Activated CD8-positive, alpha-beta T cell treated with anti-CD3 and anti-CD28 coated beads for 36 hours (primary cell): ENCODE results near the gene FLOT1. TPM values are rescaled to one million over a fixed set of nuclear protein-coding genes. Genes with fewer than 3 reads are reported as not detected.
"Not testable (repeated sequence)": the region's sequence is repeated elsewhere in the genome, so short reads cannot be mapped to it uniquely, and the experiment has no call there.

Source experiments
- ATAC-seq: fragments of 200-7000 bp; cut with Tn5 transposase; one replicate; pipeline ENCODE4 v1.10.0; 2021; ENCODE audit warnings: mild to moderate bottlenecking, moderate library complexity
- CTCF ChIA-PET: fragments of 350-600 bp; sonication (Branson Sonifier 250); formaldehyde crosslinking; loops from one replicate; lab custom pipeline; 2021; ENCODE audit warnings: antibody characterized with exemption; lab: Charles Lee
- POLR2A ChIA-PET: fragments of 350-600 bp; sonication (Branson Sonifier 250); formaldehyde crosslinking; loops from one replicate; lab custom pipeline; 2021; ENCODE audit warnings: antibody characterized with exemption; lab: Charles Lee
- DNase-seq: peaks from one replicate; pipeline ENCODE4 v3.0.0-alpha.2; 2020
- H3K27ac Mint-ChIP-seq: one replicate; pipeline ENCODE4 v1.8.0; 2021; ENCODE audit warnings: mild to moderate bottlenecking, mixed read lengths
- H3K27me3 Mint-ChIP-seq: one replicate; pipeline ENCODE4 v1.8.0; 2021; ENCODE audit warnings: mixed read lengths
- H3K36me3 Mint-ChIP-seq: one replicate; pipeline ENCODE4 v1.8.0; 2021; ENCODE audit warnings: low read depth, mixed read lengths
- H3K4me1 Mint-ChIP-seq: one replicate; pipeline ENCODE4 v1.8.0; 2021; ENCODE audit warnings: low read depth, mixed read lengths
- H3K4me3 Mint-ChIP-seq: one replicate; pipeline ENCODE4 v1.8.0; 2021; ENCODE audit warnings: mild to moderate bottlenecking, moderate library complexity, mixed read lengths
- H3K9me3 Mint-ChIP-seq: one replicate; pipeline ENCODE4 v1.8.0; 2021; ENCODE audit warnings: mixed read lengths
- CTCF ChIP-seq: fragments of 200-600 bp; IDR thresholded peaks from one replicate; pipeline ENCODE4 v1.8.0; 2022; ENCODE audit warnings: antibody characterized with exemption, mild to moderate bottlenecking
- intact Hi-C: fragments of 100-400 bp; cut with micrococcal nuclease; formaldehyde crosslinking; loops from one replicate; pipeline ENCODE4 v1.10.0; 2022
- total RNA-seq, 2 experiments: library from RNA; stranded (reverse); gene quantifications; one replicate each; pipeline ENCODE4 v1.2.3, GENCODE V29; 2021

Gene FLOT1
- total RNA-seq, 2 experiments from 2014 or later = 135 TPM

GRCh38 chr6:30727920-30728553, 14.4 kb downstream of the FLOT1 start:
- no peak for ATAC-seq
- intact Hi-C loops = no loop called here
- peak overlapping the region; percentile 55 for H3K27ac Mint-ChIP-seq
- TF ChIP-seq CTCF = no peak
- no peaks in the 10 kb centered on the region for H3K27me3 Mint-ChIP-seq
- ChIA-PET POLR2A (interaction anchor here (0.6 to 22.1 kb wide), 6 partner anchors 6 to 828 kb away, joined by 3 to 500 read pairs (median 4); partner anchors contain the start of gene DHX16), CTCF (interaction anchor here (0.7 to 25.8 kb wide), 9 partner anchors 10 to 359 kb away, joined by 3 to 704 read pairs (median 3); partner anchors contain the start of gene DHX16)
- no peaks in the 10 kb centered on the region for H3K9me3 Mint-ChIP-seq
- peaks cover 53% of the 10 kb centered on the region for H3K4me1 Mint-ChIP-seq
- no peak for DNase-seq
- no peak overlapping the region for H3K4me3 Mint-ChIP-seq
- peaks cover 67% of the 10 kb centered on the region for H3K36me3 Mint-ChIP-seq

GRCh38 chr6:30726506-30727413, 15.7 kb downstream of the FLOT1 start:
- no peaks in the 10 kb centered on the region for H3K27me3 Mint-ChIP-seq
- DNase-seq = no peak
- H3K4me3 Mint-ChIP-seq = no peak overlapping the region
- ChIA-PET CTCF (interaction anchor here (0.8 to 25.8 kb wide), 5 partner anchors 12 to 185 kb away, joined by 3 to 704 read pairs (median 3); partner anchors contain the start of gene DHX16), POLR2A (interaction anchor here (0.6 to 22.1 kb wide), 9 partner anchors 7 to 151 kb away, joined by 3 to 500 read pairs (median 4); partner anchors contain the start of genes DHX16 and IER3)
- no peak for ATAC-seq
- H3K27ac Mint-ChIP-seq = peak overlapping the region; percentile 68
- intact Hi-C loops = no loop called here
- peaks cover 50% of the 10 kb centered on the region for H3K4me1 Mint-ChIP-seq
- H3K9me3 Mint-ChIP-seq = no peaks in the 10 kb centered on the region
- peaks cover 71% of the 10 kb centered on the region for H3K36me3 Mint-ChIP-seq
- TF ChIP-seq CTCF = no peak

- CTCF ChIA-PET = interaction anchor here (1.3 to 25.8 kb wide), 3 partner anchors 18 to 185 kb away, joined by 3 to 704 read pairs (median 4); partner anchors contain the start of genes DHX16 and IER3
- Mint-ChIP-seq H3K4me1 (peaks cover 45% of the 10 kb centered on the region), H3K27me3 (no peaks in the 10 kb centered on the region), H3K9me3 (no peaks in the 10 kb centered on the region), H3K27ac (peak overlapping the region; percentile 67), H3K36me3 (peaks cover 75% of the 10 kb centered on the region), H3K4me3 (peak overlapping the region; percentile 19)
- DNase-seq (no peak), ATAC-seq (no peak)
- POLR2A ChIA-PET = interaction anchor here (0.6 to 22.1 kb wide), 9 partner anchors 8 to 93 kb away, joined by 3 to 500 read pairs (median 4); partner anchors contain the start of genes DHX16 and IER3
- no peak for TF ChIP-seq CTCF
- intact Hi-C loops = no loop called here
Measured at GRCh38 chr6:30725713-30726505, 16.6 kb downstream of the FLOT1 start.

GRCh38 chr6:30724906-30725667, 17.4 kb downstream of the FLOT1 start:
- H3K4me1 Mint-ChIP-seq = peaks cover 36% of the 10 kb centered on the region
- no peaks in the 10 kb centered on the region for H3K27me3 Mint-ChIP-seq
- peak overlapping the region; percentile 84 for H3K27ac Mint-ChIP-seq
- DNase-seq (no peak), ATAC-seq (no peak)
- peaks cover 74% of the 10 kb centered on the region for H3K36me3 Mint-ChIP-seq
- POLR2A ChIA-PET = interaction anchor here (0.7 to 22.1 kb wide), 11 partner anchors 9 to 234 kb away, joined by 3 to 500 read pairs (median 4); partner anchors contain the start of genes ATAT1, DHX16, MRPS18B and PPP1R10
- H3K4me3 Mint-ChIP-seq = peak overlapping the region; percentile 80
- TF ChIP-seq CTCF = no peak
- CTCF ChIA-PET = interaction anchor here (1.8 to 25.8 kb wide), 3 partner anchors 10 to 48 kb away, joined by 4 to 704 read pairs (median 54); partner anchors contain the start of genes DHX16 and IER3
- intact Hi-C loops = no loop called here
- H3K9me3 Mint-ChIP-seq = no peaks in the 10 kb centered on the region

GRCh38 chr6:30723843-30724741, 18.4 kb downstream of the FLOT1 start:
- ChIA-PET POLR2A (interaction anchor here (0.7 to 22.1 kb wide), 10 partner anchors 10 to 233 kb away, joined by 3 to 500 read pairs (median 4); partner anchors contain the start of genes ATAT1, DHX16, MRPS18B and NRM), CTCF (interaction anchor here (1.1 to 25.8 kb wide), 6 partner anchors 11 to 231 kb away, joined by 3 to 704 read pairs (median 6); partner anchors contain the start of genes DHX16 and IER3)
- ATAC-seq, intact Hi-C loops, H3K9me3 Mint-ChIP-seq, DNase-seq, H3K27me3 Mint-ChIP-seq: not testable (repeated sequence)
- Mint-ChIP-seq H3K4me1 (peaks cover 38% of the 10 kb centered on the region), H3K36me3 (peaks cover 68% of the 10 kb centered on the region), H3K4me3 (peak overlapping the region; percentile 80), H3K27ac (peak overlapping the region; percentile 84)
